HG03196 (cell line): ENCODE measurements around the gene RAD51B.

ENCODE experiments used
- ATAC-seq: cut with Tn5 transposase; IDR thresholded peaks from one replicate; pipeline ENCODE4 v1.9.1; 2021; ENCODE audit not compliant: unreplicated experiment

Gene RAD51B

DNA sequence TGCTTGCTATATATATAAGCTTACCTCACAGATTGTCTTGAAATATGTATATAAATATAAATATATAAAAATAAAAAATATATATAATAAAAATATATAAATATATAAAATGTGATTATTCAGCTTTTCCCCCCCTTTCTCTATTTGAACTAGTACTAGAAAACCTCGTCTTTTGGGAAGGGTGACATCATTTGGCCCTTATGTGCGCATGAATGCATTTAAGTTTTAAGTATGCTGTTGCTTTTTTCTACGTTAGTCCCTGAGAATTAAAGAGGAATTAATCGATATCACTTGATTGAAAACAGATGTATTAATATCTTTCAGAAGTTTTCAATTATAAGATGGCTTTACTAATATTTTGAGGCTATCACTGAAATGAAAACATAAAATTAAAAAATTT is 69.9 kb downstream of the RAD51B start:
- no peak for ATAC-seq

DNA sequence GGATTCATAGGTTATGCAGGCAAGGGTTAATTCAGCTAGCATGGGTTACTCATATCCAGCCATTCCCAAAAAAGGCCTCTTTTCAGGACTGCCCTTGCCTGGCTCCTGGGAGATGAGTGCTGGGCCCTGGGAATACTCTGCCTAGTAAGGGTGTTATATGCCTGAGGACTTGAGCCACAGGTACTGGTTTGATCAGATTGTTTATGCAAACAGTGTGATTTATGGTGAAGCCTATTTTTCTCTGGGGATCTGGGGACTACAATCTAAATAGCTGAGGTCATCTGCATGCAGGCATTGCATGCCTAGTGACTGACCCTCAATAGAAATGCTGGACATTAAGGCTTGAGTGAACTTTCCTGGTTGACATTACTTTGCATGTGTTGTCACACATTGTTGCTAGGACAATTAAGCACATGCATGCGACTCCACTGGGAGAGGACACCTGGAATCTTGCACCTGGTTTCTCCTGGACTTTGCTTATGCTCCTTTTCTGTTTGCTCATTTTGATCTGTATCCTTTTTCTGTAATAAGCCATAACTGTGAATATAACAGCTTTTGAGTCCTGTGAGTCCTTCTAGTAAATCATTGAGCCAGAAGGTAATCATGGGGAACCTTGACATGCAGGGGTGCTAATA is 73.0 kb downstream of the RAD51B start:
- no peak for ATAC-seq

DNA sequence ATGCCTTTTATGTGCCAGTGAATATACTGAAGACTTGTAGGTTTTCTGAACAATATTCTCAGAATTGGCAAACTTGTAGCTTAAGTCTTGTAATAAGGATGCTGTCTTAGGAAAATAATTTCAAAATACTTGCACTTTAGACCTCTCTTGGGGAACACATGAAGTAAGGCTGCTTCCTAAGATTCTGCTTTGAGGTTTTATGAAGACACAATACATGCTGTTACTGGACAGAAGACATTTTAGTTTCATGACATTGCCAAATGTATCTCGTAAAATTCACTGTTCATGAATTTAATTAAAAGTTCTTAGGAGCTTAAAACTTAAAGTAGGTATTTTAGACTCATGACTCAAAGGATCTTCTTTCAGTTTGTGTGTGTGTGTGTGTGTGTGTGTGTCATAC is 80.7 kb downstream of the RAD51B start:
- no peak for ATAC-seq

DNA sequence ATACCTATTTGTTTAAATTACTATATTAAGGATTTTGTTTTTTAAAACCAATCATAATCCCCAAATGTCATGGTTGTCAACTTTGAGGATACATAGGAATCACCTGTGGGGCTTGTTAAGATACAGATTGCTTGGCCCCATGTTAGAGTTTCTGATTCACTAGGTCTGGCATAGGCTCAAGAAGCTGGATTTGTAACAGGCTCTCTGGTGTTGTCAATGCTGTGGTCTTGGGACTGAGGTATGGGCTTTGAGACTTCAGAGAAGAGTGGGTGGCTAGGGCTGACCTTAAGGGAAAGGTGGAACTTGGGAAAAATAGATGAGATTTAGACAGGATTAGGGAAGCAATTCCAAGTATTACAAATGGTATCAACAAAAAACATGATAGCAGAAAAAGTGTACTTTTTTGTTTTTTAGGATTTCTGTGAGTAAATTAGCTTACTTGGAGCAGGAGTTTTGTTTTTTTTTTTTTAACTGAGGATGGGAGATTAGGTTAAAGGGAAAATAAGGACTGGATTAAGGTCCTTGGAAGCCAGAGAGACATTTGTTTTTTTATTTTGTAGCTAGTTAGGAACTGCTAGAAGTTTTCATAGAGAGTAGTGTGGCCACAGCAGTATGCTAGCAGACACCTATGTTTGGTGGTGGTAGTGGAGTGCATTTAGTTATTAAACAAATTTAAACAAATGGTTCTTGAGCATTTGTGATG is 88.6 kb downstream of the RAD51B start:
- no peak for ATAC-seq

DNA sequence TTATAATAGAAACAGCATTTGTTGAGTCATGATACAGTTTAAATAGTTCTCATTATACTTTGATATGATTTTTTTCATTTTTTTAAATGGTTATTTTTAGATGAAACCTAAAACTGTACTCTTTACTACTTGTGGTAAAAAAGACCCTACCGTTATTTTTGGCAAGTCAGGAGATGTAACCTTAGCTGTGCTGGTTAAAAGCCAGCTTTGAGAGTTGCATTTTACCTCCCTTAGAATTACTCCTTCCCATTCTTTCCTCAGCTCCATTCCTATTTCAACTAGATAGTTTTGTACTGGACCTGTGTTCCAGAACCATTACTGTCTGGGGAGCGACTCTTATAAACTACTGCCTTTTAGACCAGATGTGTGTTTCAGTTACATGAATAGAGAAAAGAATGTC is 92.0 kb downstream of the RAD51B start:
- no peak for ATAC-seq

DNA sequence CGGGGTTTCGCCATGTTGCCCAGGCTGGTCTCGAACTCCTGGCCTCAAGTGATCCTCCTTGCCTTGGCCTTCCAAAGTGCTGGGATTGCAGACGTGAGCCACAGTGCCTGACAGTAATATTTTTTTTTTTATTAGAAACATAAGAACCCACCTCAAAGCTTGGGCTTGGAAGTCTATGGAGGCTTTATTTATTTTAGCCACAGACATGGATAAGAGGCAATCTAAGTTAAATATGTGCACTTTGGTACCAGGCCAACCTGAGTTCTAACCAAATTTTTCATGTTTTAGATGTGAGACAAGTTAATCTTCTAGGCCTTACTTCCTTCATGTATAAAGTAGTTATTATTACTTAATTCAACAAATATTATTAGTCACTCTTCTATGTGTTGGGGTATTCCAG is 96.9 kb downstream of the RAD51B start:
- no peak for ATAC-seq

DNA sequence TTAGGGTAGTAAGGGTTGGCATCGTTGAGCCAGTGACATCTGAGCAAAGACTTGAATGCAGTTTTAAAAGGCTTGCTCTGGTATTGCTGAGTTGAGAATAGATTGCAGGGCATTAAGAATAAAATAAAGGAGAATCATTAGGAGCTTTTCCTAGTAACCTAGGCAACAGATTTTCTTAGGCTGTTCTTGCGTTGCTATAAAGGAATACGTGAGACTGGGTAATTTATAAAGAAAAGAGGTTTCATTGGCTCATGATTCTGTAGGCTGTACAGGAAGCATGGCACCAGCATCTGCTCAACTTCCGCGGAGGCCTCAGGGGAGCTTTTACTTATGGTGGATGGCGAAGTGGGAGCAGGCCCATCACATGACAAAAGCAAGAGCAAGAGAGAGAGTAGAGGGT is 97.4 kb downstream of the RAD51B start:
- ATAC-seq, result no peak

DNA sequence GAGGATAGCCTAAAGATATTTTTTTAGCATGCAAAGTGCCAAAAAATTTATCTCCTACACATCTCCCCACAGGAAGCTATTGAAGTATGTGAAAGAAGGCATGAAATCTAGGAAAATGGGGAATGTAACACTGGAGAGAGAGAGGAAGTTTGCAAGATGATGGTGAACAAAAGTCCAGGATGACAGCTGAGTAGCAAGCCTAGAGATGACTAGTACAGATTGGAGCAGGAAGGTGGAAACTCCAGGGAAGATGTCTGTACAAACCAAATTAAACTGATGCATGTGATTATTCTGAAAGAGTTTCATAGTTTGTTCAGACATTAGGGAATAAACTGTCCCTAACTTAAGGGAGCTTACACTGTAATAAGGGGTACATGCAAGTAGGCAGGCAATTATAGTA is 99.3 kb downstream of the RAD51B start:
- ATAC-seq, result no peak

DNA sequence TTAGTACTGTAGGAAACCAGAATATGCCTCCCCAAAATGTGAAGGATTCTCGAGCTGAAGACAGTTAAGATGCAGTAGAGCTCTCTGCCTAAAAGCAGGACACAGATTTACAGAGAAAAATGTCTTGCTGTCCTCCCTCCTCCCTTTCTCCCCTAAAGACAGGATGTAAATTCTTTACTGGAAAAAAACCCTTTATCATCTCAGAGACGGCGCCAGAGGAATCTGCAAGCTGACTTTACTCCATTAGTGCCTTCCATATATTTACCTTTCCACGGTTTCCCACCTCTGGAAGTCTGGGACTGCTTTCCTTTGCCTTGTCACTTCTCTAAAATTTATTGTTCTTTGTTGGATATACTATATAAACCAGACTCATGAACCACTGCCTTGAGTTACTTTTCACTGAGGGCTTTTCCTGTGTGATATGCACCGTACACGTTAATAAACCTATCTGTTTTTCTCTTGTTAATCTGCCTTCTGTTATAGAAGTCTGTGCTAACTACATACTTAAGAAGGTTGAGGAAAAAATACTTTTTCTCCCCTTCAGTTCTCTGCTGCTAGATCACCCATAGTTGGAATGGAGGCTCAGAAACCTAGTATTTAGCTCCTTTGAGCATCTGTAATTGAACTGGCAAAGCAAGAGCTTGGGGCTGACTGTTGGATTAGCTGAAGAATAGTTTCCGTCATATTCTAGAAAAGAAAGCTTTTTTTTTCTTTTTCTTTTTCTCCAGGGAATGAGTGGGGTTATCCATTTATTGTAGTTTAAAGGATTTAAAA is 99.9 kb downstream of the RAD51B start:
- ATAC-seq, result no peak

DNA sequence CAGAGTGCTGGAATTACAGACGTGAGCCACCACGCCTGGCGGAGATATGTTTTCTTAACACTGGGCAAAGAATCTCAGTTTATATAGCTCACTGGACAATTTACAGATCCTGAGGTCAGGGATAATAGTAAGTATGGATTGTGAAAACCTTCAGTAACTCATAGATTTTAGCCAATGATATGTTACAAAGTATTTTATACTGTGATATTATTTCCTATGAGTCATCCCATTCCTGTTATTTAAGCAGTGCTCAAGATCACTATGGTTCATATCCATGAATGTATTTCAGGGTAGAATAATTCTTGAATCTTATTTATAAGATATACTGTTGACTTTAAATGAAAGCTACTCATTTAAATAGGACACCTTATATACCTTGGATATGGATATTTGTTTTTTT is 107.2 kb downstream of the RAD51B start:
- ATAC-seq, result no peak

DNA sequence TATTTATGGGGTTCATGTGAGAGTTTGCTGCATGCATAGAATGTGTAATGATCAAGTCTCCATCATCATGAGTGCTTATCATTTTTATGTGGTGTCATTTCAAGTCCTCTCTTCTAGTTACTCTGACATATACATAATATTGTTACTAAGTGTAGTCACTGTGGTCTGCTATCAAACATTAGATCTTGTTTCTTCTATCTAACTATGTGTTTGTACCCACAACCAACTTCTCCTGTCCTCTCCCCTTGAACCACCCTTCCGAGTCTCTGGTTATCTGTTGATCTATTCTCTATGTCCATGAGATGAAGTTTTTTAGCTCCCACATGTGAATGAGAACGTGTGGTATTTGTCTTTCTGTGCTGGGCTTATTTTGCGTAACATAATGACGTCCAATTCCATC is 107.7 kb downstream of the RAD51B start:
- ATAC-seq, result no peak

DNA sequence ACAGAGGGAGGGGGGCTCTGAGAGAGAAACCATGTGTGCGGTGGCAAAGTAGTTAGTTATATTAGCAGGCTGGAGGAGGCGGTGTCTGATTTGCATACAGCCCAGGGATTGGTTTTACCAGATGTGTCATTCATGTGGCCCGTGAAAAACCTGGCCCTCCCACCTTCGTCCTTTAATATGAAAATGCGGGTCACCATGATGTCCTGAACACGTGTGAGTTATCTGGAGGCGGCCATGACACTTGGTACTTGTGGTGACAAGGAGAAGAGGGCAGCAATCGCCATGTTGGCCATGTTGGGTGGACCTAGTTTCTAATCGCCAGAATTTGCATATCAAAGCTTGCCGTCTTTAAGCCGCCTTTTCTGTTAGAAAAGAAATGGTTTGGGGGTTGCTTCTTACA is 108.8 kb downstream of the RAD51B start:
- ATAC-seq, result no peak

DNA sequence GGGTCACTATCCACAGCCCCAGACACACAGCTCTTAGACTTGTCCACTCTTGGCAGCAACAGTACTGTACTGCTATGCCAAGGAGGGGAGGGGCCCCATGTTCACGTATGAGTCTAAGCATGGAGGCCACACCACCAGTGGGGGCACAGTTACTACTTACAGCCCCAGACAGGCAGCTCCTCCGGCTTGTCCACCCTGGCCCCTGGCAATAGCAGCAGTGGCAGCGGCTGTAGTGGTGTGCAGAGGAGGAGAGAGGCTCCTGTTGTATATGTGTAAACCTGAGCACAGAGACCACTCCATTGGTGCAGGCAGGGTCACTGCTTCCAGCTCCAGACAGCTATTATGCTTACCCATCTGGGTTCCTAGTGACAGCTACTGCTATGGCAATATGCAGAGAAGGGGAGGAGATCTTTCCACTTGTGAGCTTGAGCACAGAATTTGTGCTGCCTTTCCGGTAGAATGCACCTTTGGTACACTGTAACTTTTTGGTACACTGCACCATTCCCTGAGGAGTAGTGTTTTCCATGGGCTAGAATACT is 113.2 kb downstream of the RAD51B start:
- no peak for ATAC-seq

DNA sequence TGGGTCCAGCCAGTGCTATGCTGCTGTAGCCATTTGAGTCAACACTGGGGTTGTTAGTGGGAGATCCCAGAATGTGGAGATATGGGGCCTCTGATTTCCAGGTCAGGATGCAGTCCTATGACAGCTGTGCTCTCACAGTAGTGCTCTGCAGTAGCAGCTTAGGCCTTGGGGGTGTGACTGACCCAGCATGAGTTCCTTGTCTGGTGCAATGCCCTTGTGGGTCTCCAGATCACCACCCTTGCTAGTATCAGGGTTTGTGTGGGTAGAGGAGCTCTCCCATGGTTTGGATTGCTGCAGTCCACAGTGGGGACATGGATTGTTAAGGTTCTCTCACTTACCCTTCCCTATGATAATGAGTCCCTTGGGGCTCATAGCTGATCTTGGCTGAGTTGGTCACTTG is 113.7 kb downstream of the RAD51B start:
- no peak for ATAC-seq

DNA sequence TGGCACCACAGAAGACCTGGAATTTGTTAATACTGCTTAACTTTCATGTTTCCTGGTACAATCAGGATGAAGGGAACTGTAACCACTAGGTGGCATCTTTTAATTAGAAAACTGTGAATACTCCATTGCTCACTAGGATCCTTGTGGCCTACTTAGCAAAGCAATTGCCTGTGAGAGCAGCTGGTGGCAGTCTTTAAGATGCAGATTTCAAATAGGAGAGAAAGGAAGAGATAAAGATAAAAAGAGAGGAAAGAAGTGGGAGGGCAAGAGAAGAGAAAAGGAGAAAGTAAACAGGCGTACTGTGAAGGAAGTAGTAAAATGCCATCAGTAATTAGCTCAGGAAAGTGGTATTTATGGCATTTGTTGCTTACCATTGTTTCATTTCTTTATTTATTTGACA is 114.5 kb downstream of the RAD51B start:
- no peak for ATAC-seq

DNA sequence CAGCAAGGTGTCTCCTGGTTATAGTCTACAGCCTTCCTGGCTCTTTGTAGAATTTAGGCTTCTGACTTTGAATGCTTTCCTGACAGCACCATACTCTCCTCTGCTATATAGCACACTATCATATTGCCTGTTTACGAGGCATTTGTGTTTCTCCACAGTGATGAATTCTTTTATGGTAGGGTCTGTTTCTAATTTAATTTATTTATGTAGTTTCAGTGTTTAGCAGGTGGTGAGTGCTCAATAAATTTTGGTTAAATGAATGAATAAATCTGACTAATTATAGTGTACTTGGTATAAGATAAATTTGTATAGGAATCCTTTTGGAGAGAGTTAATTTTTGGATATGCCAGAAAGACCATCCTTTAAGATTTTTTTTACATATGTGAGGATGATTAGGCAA is 115.3 kb downstream of the RAD51B start:
- no peak for ATAC-seq

DNA sequence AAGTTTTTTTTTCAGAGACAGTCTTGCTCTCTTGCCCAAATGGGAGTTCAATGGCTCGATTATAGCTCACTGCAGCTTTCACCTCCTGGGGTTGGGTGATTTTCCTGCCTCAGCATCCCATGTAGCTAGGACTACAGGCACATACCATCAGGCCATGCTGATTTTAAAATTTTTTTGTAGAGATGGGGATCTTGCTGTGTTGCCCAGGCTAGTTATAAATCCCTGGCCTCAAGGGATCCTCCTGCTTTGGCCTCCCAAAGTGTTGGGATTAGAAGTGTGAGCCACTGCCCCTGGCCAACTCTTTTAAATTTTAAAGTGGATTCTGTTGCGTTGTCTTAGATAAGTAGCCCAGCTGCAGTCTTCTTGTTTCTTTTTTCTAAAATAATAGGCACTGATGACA is 115.8 kb downstream of the RAD51B start:
- ATAC-seq, result no peak

DNA sequence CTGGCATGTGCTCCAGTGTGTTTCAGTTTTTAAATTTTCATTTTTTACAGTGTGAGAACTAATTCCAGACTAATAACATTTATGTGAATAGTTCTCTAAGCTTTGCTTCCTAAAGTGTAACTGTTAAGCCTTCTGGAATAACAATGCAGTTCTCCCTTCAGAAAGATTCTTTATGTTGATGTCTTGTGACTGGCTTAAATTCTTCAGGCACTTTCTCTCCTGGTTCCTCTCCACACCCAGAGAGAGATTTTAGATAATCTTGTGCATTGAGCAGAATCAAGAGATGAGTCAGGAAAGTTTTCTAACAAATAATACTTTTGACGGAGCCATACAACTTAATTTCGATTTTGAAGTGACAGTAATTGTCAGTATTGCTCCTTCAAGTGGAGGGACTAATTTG is 118.5 kb downstream of the RAD51B start:
- ATAC-seq, result no peak

DNA sequence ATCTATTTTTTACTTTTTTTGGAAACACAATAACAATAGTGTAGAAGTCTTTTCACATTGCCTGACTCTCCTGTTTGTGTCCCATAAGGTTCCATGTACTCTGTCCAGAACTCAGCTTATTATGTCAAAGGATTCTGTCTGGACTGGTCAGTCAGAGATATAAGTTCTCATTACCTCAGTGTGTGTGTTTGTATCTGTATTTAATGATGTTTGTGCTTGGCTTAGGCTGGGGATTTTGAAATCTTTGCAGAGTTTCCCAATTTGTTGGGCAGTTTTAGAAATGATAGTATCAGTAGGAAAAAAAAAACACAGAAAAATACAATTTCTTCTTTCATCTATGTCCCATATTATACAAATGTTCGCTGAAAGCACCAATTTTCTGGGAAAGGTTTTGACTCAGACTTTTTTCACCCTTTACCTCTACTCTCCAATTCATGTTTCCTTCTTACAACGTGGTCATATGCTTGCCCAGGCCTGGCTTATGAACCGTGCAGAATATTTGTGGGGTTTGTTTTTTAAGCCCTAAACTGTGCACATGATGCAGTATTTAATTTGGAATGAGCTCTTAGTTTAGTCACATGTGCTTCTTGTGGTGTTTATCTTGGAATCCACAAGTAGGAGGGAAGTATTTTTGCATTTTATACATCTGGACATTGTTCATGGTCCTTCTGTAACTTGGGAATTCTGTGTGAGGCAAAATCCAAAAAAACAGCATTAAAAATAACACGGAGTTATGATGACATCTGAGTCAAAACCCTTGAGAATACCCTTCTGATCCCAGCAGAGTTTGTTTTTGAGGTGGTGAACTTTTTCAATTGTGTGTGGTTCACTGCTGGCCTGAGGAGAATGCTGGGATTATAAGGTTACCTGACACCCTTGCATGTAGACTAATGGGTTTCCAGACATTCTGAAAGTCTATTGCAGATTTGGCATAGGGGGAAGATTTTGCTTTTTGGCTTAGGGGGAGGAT is 121.2 kb downstream of the RAD51B start:
- ATAC-seq, result no peak

DNA sequence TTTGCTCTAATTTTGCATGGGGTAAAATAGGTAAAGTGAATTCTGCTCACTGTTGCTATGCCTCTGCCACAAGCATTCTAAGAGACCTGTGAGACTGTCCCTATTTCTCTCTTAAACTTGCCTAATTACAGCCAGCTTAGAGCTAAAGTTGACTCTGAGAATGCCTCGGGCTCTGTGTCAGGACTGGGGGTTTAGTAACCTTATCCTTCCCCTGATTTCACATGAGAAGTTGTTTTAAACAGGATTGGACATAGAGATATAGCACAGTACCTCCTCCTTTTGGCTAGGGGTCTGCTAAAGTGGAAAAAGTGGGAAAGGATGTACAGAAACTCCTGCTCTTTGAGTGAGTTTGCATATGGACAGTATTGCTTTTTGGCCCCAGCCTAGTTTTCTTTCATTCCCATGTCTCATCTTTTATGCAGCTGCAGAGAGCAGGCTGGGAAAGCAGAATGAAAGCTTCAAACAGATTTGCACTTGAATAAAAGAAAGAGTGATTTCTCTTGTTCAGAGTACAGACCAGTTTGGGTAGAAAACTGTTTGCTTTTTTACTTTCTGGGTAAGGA is 122.0 kb downstream of the RAD51B start:
- no peak for ATAC-seq
